UCSD-AML1 (cell line): ENCODE results near the gene BMP5.

Source experiments
- DNase-seq: peaks from one replicate; lab custom pipeline; 2025; ENCODE audit not compliant: unreplicated experiment; lab: John Stamatoyannopoulos, UW

Gene BMP5

GRCh38 chr6:55726144-55726543, 149.2 kb downstream of the BMP5 start:
- no peak for DNase-seq

DNA sequence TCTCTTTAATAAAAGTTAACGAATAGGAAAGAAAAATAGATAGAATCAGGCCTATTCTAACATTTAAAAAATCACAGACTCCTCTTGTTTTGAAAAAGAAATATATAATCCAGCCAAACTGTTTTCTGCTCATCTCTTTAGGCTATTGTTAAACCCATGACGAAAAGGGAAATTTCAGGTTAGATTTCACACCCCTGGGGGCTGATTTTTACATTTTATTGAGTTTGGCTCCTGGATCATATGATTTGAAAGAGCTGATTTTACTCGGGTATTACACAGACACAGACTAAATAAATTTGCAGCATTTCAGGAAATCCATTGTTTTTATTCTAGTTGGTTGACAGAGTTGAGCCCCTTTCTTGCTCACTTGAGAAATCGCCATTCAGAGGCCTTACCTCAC, 160.6 kb downstream of the BMP5 start:
- DNase-seq = no peak

GRCh38 chr6:55713436-55713835, 162.0 kb downstream of the BMP5 start:
- DNase-seq = no peak

DNA sequence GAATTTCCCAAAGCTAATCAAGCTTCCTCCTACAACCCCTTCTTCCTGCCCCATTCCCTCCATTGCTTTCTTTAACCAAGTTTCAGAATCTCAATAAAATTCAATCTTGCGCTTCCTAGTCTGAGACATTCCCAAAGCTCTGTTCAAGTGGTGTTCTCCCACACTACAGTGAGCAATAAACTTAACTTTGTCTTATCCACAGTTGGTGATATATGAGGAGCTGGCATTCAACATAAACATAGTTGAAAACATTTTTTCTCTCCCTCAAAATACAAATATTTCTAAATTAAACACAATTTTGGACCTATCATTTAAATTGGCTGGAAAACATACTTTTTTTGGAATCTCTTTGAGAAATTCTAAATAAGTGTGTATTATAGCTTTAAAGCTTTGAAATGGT, 166.7 kb downstream of the BMP5 start:
- no peak for DNase-seq

DNA sequence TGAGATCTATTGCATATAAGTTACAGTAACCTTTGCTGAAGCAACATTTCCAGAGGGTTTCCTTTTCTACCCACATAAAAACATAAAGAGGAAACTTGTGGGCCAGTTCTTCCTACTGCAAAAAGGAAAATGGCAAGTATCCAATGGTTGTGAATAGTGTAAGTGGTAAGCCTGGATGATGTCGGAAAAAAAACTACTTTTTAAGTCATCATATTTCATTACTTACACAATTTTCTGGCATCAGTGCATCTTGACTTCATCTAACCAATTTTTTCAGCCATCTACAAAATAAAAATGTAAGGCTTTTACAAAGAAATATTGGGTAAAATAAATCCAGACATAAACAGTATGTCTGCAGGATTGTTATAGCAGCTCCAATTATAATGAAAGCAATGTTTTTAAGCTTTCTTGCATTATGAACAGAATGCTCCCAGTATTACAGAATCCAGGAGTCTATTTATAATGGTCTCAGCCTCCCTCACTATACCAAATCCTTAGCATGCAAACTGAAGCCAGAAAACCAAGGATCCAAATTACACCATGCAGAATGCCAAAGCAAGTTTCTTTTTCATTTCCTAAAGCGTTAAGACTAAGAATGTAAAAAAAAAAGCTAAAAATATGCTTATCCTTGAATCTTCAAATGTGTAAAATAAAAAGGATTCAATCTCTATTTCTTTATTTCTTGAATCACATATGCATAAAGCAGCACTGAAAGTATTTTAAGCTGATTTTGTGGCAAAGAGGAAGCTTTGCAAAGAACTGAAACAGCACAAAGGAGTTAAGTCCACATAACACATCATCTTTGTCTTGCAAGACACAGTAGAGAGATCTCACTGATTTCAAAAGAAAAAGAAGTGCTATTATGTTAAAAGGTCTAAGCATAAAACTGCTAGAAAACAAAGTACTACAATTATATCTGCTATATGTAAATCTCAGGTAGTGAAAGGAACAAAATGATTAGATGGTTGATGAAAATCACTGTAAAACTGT, 169.6 kb downstream of the BMP5 start:
- no peak for DNase-seq

- DNase-seq = no peak
Measured at GRCh38 chr6:55704421-55704820, 171.0 kb downstream of the BMP5 start.
